Natural killer cell (primary cell): ENCODE data around the gene PRRG4. TPM values are rescaled to one million over a fixed set of nuclear protein-coding genes. Genes with fewer than 3 reads are reported as not detected.

ENCODE experiments used
- ATAC-seq, 3 donors: fragments of 150-1000 bp in 2 of 3; fragments of 200-7000 bp in 1 of 3; cut with Tn5 transposase; 1 replicate in 1 of 3; 2 replicates in 2 of 3; pipeline ENCODE4 v1.10.0; 2021; ENCODE audit warnings: mild to moderate bottlenecking in 2 of 3, moderate library complexity in 2 of 3
- DNase-seq, 2 donors: peaks; one replicate each; pipeline versions ENCODE4 v3.0.0 to v3.0.0-alpha.2; 2013 to 2021; ENCODE audit warnings: mixed read lengths in 1 of 2
- H3K27ac ChIP-seq: one replicate; pipeline ENCODE4 v1.5.1; 2013; ENCODE audit warnings: mild to moderate bottlenecking, low read length
- H3K27me3 ChIP-seq: one replicate; pipeline ENCODE4 v1.6.1; 2013; ENCODE audit warnings: low read length; ENCODE audit not compliant: control insufficient read depth, insufficient read depth
- H3K36me3 ChIP-seq: one replicate; pipeline ENCODE4 v1.6.1; 2013; ENCODE audit warnings: low read length; ENCODE audit not compliant: control insufficient read depth, insufficient read depth
- H3K4me1 ChIP-seq: one replicate; pipeline ENCODE4 v1.6.1; 2013; ENCODE audit warnings: low read length; ENCODE audit not compliant: control insufficient read depth, insufficient read depth
- H3K4me3 ChIP-seq: one replicate; pipeline ENCODE4 v1.5.1; 2013; ENCODE audit warnings: low read length
- H3K9me3 ChIP-seq: one replicate; pipeline ENCODE4 v1.6.1; 2013; ENCODE audit warnings: low read length; ENCODE audit not compliant: control insufficient read depth, insufficient read depth
- H3K27ac Mint-ChIP-seq, 2 donors: one replicate each; pipeline ENCODE4 v1.8.0; 2022; ENCODE audit warnings: mild to moderate bottlenecking in 2 of 2, mixed read lengths in 2 of 2, moderate library complexity in 1 of 2
- H3K27me3 Mint-ChIP-seq, 2 donors: one replicate each; pipeline ENCODE4 v1.8.0; 2022; ENCODE audit warnings: low read depth in 2 of 2, mixed read lengths in 2 of 2
- H3K36me3 Mint-ChIP-seq: one replicate; pipeline ENCODE4 v1.8.0; 2022; ENCODE audit warnings: mixed read lengths
- H3K4me1 Mint-ChIP-seq, 2 donors: one replicate each; pipeline ENCODE4 v1.8.0; 2022; ENCODE audit warnings: mixed read lengths in 2 of 2
- H3K4me3 Mint-ChIP-seq: one replicate; pipeline ENCODE4 v1.8.0; 2022; ENCODE audit warnings: mild to moderate bottlenecking, moderate library complexity, mixed read lengths
- H3K9me3 Mint-ChIP-seq, 2 donors: one replicate each; pipeline ENCODE4 v1.8.0; 2022; ENCODE audit warnings: mixed read lengths in 2 of 2
- CTCF ChIP-seq: fragments of 200-600 bp; IDR thresholded peaks from one replicate; pipeline ENCODE4 v1.8.0; 2022; ENCODE audit warnings: antibody characterized with exemption
- WGBS: methylation state at CpG from one replicate; pipeline ENCODE4 v1.1.7; 2013; ENCODE audit warnings: missing lambda C conversion rate; ENCODE audit not compliant: insufficient coverage; 5-methylcytosine and 5-hydroxymethylcytosine counted together
- intact Hi-C: fragments of 100-400 bp; cut with micrococcal nuclease; formaldehyde crosslinking; loops from one replicate; pipeline ENCODE4 v1.14.2; 2022
- total RNA-seq, 4 donors: library from RNA; stranded (reverse); fragments of 120-200 nt in 1 of 4; gene quantifications; one replicate each; pipeline versions ENCODE4 v1.2.3 to v1.2.4, GENCODE V29; 2013 to 2022

The PRRG4 gene
- total RNA-seq, 3 donors from 2014 or later (not counting 1 experiment from before 2014, with no cell fraction given), result 0.14 to 0.25 (median 0.19) TPM

DNA sequence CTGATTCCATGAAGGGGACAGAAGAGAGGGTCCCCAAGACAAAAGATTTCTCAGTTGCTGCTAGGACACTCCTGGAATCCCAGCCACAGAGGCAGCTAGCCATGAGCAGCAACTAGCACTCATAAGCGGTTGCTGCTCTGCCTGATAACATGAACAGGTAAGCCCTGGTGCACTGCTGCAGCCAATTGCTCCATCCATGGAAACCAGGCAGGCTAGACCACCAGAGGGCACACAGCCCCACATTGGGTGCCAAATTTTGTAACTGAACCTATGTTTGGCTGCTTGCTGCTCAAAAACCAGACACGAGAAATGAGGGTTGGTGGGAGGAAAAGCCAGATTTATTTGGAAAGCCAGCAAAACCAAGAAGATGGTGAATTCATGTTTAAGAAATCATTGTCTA, 40.9 kb downstream of the PRRG4 start:
- no peaks in the 10 kb centered on the region for H3K4me1 ChIP-seq
- H3K36me3 ChIP-seq, result no peaks in the 10 kb centered on the region
- H3K27me3 ChIP-seq, result no peaks in the 10 kb centered on the region
- Mint-ChIP-seq H3K4me3 (no peak overlapping the region), H3K27me3 (peaks cover 10 to 46% of the 10 kb centered on the region in 2 donors), H3K4me1 (no peaks in the 10 kb centered on the region), H3K27ac (no peak overlapping the region), H3K36me3 (no peaks in the 10 kb centered on the region), H3K9me3 (no peaks in the 10 kb centered on the region)
- ATAC-seq (peak in 2 of 3 donors; percentile 53 to 66), DNase-seq (peak; percentile 20 to 54)
- no peak overlapping the region for H3K27ac ChIP-seq
- peak; percentile 36 for TF ChIP-seq CTCF
- no peak overlapping the region for H3K4me3 ChIP-seq
- intact Hi-C loops, result no loop called here
- H3K9me3 ChIP-seq, result no peaks in the 10 kb centered on the region
- 53% methylated on average over 2 of the region's 2 CpGs for WGBS

GRCh38 chr11:32874132-32874531, 44.4 kb downstream of the PRRG4 start:
- DNase-seq (no peak), ATAC-seq (no peak)
- Histone ChIP-seq H3K27ac (no peak overlapping the region), H3K36me3 (no peaks in the 10 kb centered on the region), H3K4me1 (no peaks in the 10 kb centered on the region), H3K9me3 (no peaks in the 10 kb centered on the region), H3K4me3 (no peak overlapping the region), H3K27me3 (no peaks in the 10 kb centered on the region)
- Mint-ChIP-seq H3K36me3 (no peaks in the 10 kb centered on the region), H3K9me3 (no peaks in the 10 kb centered on the region), H3K27ac (no peak overlapping the region), H3K4me1 (no peaks in the 10 kb centered on the region), H3K4me3 (no peak overlapping the region), H3K27me3 (peaks cover 7 to 24% of the 10 kb centered on the region in 2 donors)
- TF ChIP-seq CTCF, result no peak
- intact Hi-C loops, result no loop called here

GRCh38 chr11:32881286-32881685, 51.6 kb downstream of the PRRG4 start:
- intact Hi-C loops, result no loop called here
- no peak for ATAC-seq
- Histone ChIP-seq H3K27ac (no peak overlapping the region), H3K27me3 (no peaks in the 10 kb centered on the region), H3K9me3 (no peaks in the 10 kb centered on the region), H3K36me3 (no peaks in the 10 kb centered on the region), H3K4me1 (no peaks in the 10 kb centered on the region), H3K4me3 (no peak overlapping the region)
- TF ChIP-seq CTCF, result no peak
- DNase-seq, result no peak
- no peaks in the 10 kb centered on the region for H3K4me1 Mint-ChIP-seq
- peaks cover 0 to 6% of the 10 kb centered on the region in 2 donors for H3K27me3 Mint-ChIP-seq
- no peak overlapping the region for H3K4me3 Mint-ChIP-seq
- WGBS, result 72% methylated on average over 4 of the region's 4 CpGs
- H3K36me3 Mint-ChIP-seq, result no peaks in the 10 kb centered on the region
- no peak overlapping the region for H3K27ac Mint-ChIP-seq
- no peaks in the 10 kb centered on the region for H3K9me3 Mint-ChIP-seq

DNA sequence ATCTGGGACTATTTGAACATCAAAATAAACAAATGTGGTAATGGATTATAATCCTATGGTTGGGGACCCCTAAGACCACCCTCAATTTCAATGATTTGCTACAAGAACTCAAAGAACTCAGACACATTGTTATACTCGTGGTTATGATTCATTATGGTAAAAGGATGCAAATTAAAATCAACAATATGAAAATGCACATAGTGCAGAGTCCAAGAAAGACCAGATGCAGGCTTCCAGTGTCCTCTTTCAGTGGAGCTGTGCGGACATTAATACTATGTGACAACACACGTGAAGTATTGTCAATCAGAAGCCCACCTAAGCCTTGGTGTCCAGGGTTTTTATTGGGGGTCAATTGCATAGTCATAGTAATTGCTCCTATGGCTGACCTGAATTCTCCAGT, 53.7 kb downstream of the PRRG4 start:
- Histone ChIP-seq H3K4me3 (no peak overlapping the region), H3K4me1 (no peaks in the 10 kb centered on the region), H3K9me3 (no peaks in the 10 kb centered on the region), H3K36me3 (no peaks in the 10 kb centered on the region), H3K27ac (no peak overlapping the region), H3K27me3 (no peaks in the 10 kb centered on the region)
- no peaks in the 10 kb centered on the region for H3K9me3 Mint-ChIP-seq
- H3K4me1 Mint-ChIP-seq, result no peaks in the 10 kb centered on the region
- H3K27ac Mint-ChIP-seq, result no peak overlapping the region
- no peaks in the 10 kb centered on the region for H3K36me3 Mint-ChIP-seq
- DNase-seq (no peak), ATAC-seq (no peak)
- H3K4me3 Mint-ChIP-seq, result no peak overlapping the region
- 76% methylated on average over 3 of the region's 3 CpGs for WGBS
- no peak for TF ChIP-seq CTCF
- intact Hi-C loops, result no loop called here
- peaks cover 0 to 6% of the 10 kb centered on the region in 2 donors for H3K27me3 Mint-ChIP-seq
